Neural progenitor cell (in vitro differentiated cells): ENCODE data around the gene SMCHD1.

ENCODE experiments used
- CTCF ChIP-seq: fragments of 200-600 bp; sonication (generic); IDR thresholded peaks from 2 replicates; pipeline ENCODE4 v1.5.1; 2017; ENCODE audit warnings: antibody characterized with exemption, mild to moderate bottlenecking
- EZH2 ChIP-seq: fragments of 200-600 bp; sonication (generic); IDR thresholded peaks from 2 replicates; pipeline ENCODE4 v1.6.1; 2017; ENCODE audit warnings: antibody characterized with exemption, mild to moderate bottlenecking, moderate library complexity

DNA sequence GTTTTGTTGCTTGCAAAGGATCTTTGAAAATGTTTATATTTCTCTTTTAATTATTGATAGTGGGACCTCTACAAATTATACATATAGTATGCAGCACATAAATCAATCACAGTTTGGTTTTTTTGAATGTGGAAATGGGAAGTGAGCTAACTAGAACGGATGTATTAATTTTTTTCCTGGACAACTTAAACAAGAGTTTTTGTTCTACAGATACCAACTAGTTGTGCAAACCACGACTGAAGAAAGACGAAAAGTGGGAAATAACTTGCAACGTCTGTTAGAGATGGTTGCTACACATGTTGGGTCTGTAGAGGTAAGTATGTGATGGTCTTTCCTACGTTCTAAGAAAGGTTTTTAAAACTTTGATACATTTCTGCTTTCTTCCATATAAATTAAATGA is 45.0 kb upstream of the SMCHD1 start:
- TF ChIP-seq EZH2 (no peak), CTCF (no peak)
